Measurements from ENCODE around the gene KIF26B.

DNA sequence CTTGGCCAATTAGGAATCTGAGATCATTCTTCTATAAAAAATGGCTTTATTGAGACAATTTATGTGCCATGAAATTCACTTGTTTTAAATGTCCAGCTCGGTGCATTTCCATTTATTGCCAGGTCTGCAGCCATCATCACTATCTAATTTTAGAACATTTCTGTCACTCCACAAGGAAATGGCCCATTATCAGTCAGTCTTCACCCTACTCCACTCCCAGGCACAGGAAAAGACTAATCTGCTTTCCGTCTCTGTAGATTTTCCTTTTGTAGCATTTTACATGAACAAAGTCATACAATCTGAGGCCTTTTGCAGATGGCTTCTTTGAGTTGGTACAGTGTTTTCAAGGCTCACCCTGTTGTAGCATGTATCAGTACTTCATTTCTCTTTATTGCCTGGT lies 27.2 kb downstream of the KIF26B start:
- TF ChIP-seq, protein P1, sequence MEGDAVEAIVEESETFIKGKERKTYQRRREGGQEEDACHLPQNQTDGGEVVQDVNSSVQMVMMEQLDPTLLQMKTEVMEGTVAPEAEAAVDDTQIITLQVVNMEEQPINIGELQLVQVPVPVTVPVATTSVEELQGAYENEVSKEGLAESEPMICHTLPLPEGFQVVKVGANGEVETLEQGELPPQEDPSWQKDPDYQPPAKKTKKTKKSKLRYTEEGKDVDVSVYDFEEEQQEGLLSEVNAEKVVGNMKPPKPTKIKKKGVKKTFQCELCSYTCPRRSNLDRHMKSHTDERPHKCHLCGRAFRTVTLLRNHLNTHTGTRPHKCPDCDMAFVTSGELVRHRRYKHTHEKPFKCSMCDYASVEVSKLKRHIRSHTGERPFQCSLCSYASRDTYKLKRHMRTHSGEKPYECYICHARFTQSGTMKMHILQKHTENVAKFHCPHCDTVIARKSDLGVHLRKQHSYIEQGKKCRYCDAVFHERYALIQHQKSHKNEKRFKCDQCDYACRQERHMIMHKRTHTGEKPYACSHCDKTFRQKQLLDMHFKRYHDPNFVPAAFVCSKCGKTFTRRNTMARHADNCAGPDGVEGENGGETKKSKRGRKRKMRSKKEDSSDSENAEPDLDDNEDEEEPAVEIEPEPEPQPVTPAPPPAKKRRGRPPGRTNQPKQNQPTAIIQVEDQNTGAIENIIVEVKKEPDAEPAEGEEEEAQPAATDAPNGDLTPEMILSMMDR (IDR thresholded peaks at IDR 0.05) = no peak
- TF ChIP-seq POLR2AphosphoS2 (conservative IDR thresholded peaks at IDR 0.05; ENCODE audit: low read length) = no peak

Measured in A549 (cell line).